OCI-LY7 (cell line): ENCODE data around the gene LCN9. TPM values are rescaled to one million over a fixed set of nuclear protein-coding genes. Genes with fewer than 3 reads are reported as not detected.

Source experiments
- BruUV-seq: library from RNA; stranded (reverse); fragments of 400-500 nt; replicated peaks from 2 replicates; lab custom pipeline; 2021; lab: Mats Ljungman, UMichigan
- CTCF ChIA-PET: fragments of 300-600 bp; sonication (Branson Sonifier 250); formaldehyde crosslinking; loops from one replicate; lab custom pipeline; 2022; ENCODE audit warnings: antibody characterized with exemption; ENCODE audit not compliant: unreplicated experiment; lab: Charles Lee
- POLR2A ChIA-PET: fragments of 300-600 bp; sonication (Branson Sonifier 250); formaldehyde crosslinking; loops from one replicate; lab custom pipeline; 2022; ENCODE audit warnings: antibody characterized with exemption; lab: Charles Lee
- DNase-seq: peaks from one replicate; pipeline ENCODE4 v3.0.0-alpha.2; 2015; ENCODE audit warnings: low spot score
- H2AFZ ChIP-seq: fragments of 200-600 bp; sonication (generic), shearing (Covaris generic); 2 replicates; pipeline ENCODE4 v1.6.1; 2014; ENCODE audit warnings: mild to moderate bottlenecking, antibody characterized with exemption, low read length, moderate library complexity
- H3K27ac ChIP-seq: fragments of 200-600 bp; sonication (generic); 2 replicates; pipeline ENCODE4 v1.5.1; 2014; ENCODE audit warnings: mixed run types, low read depth, mild to moderate bottlenecking, moderate library complexity, low read length, inconsistent platforms; ENCODE audit not compliant: poor library complexity, severe bottlenecking
- H3K36me3 ChIP-seq: fragments of 200-600 bp; sonication (generic); 2 replicates; pipeline ENCODE4 v1.6.1; 2014; ENCODE audit warnings: mild to moderate bottlenecking, antibody characterized with exemption, low read length, moderate library complexity, mixed read lengths; ENCODE audit not compliant: insufficient read depth
- H3K4me1 ChIP-seq: fragments of 200-600 bp; sonication (generic); 2 replicates; pipeline ENCODE4 v1.5.1; 2014; ENCODE audit warnings: mild to moderate bottlenecking, low read length; ENCODE audit not compliant: insufficient read depth, poor library complexity, severe bottlenecking
- H3K4me2 ChIP-seq: fragments of 200-600 bp; sonication (generic); 2 replicates; pipeline ENCODE4 v1.6.1; 2014; ENCODE audit warnings: mild to moderate bottlenecking, low read length
- H3K4me3 ChIP-seq: fragments of 200-600 bp; sonication (generic); 2 replicates; pipeline ENCODE4 v1.5.1; 2014; ENCODE audit warnings: mild to moderate bottlenecking, low read depth, low read length; ENCODE audit not compliant: poor library complexity, severe bottlenecking
- H3K79me2 ChIP-seq: fragments of 200-600 bp; sonication (generic); 2 replicates; pipeline ENCODE4 v1.6.1; 2016; ENCODE audit warnings: low read depth, mild to moderate bottlenecking, low read length, moderate library complexity, mixed read lengths; ENCODE audit not compliant: insufficient read depth
- H3K9me2 ChIP-seq: fragments of 200-600 bp; sonication (generic); 2 replicates; pipeline ENCODE4 v1.6.1; 2016; ENCODE audit warnings: mild to moderate bottlenecking, low read length, mixed read lengths; ENCODE audit not compliant: insufficient read depth
- H3K9me3 ChIP-seq: fragments of 200-600 bp; sonication (generic); 2 replicates; pipeline ENCODE4 v1.6.1; 2014; ENCODE audit warnings: mild to moderate bottlenecking, mixed run types, low read length, mixed read lengths
- H4K20me1 ChIP-seq: fragments of 200-600 bp; sonication (generic); 2 replicates; pipeline ENCODE4 v1.6.1; 2014; ENCODE audit warnings: mild to moderate bottlenecking, antibody characterized with exemption, low read length, moderate library complexity, mixed read lengths; ENCODE audit not compliant: insufficient read depth
- CTCF ChIP-seq: fragments of 200-600 bp; sonication (generic); conservative IDR thresholded peaks from 2 replicates; pipeline ENCODE4 v1.5.1; 2014; ENCODE audit warnings: mild to moderate bottlenecking, antibody characterized with exemption, low read length, moderate library complexity, mixed read lengths
- EZH2phosphoT487 ChIP-seq: fragments of 200-600 bp; sonication (generic); IDR thresholded peaks from 2 replicates; pipeline ENCODE4 v1.6.1; 2018; ENCODE audit warnings: low read depth, borderline replicate concordance, mild to moderate bottlenecking, mixed run types, antibody characterized with exemption, low read length, moderate library complexity, mixed read lengths
- intact Hi-C: fragments of 100-400 bp; cut with micrococcal nuclease; formaldehyde crosslinking; loops from one replicate; pipeline ENCODE4 v1.10.0; 2022; ENCODE audit not compliant: unreplicated experiment
- total RNA-seq, 2 experiments: library from RNA; depleted of rRNA in 1 of 2; stranded (reverse); fragments of >200 nt in 1 of 2; shearing (Covaris generic) in 1 of 2; gene quantifications; 2 replicates each; pipeline ENCODE4 v1.2.3, GENCODE V29; 2014 to 2022

The LCN9 gene
- total RNA-seq, 2 experiments from 2014 or later, result not detected

GRCh38 chr9:135659252-135659651, 3.9 kb upstream of the LCN9 start:
- no peaks in the 10 kb centered on the region for H3K79me2 ChIP-seq
- no peak overlapping the region for H3K27ac ChIP-seq
- no peaks in the 10 kb centered on the region for H3K9me2 ChIP-seq
- H4K20me1 ChIP-seq, result no peaks in the 10 kb centered on the region
- no peaks in the 10 kb centered on the region for H3K36me3 ChIP-seq
- H2AFZ ChIP-seq, result no peak overlapping the region
- no peak for DNase-seq
- no TSS peak for BruUV-seq
- H3K4me2 ChIP-seq, result no peak overlapping the region
- H3K4me3 ChIP-seq, result no peak overlapping the region
- POLR2A ChIA-PET, result no interaction called here
- H3K9me3 ChIP-seq, result no peaks in the 10 kb centered on the region
- TF ChIP-seq CTCF (no peak), EZH2phosphoT487 (no peak)
- intact Hi-C loops, result no loop called here
- H3K4me1 ChIP-seq, result no peaks in the 10 kb centered on the region
- CTCF ChIA-PET, result no interaction called here

- no peaks in the 10 kb centered on the region for H3K36me3 ChIP-seq
- no peaks in the 10 kb centered on the region for H3K79me2 ChIP-seq
- H3K9me3 ChIP-seq, result no peaks in the 10 kb centered on the region
- H3K9me2 ChIP-seq, result no peaks in the 10 kb centered on the region
- intact Hi-C loops, result no loop called here
- H2AFZ ChIP-seq, result no peak overlapping the region
- no peak overlapping the region for H3K4me3 ChIP-seq
- no peak for TF ChIP-seq EZH2phosphoT487
- TF ChIP-seq CTCF, result no peak
- ChIA-PET POLR2A (no interaction called here), CTCF (no interaction called here)
- no peak overlapping the region for H3K27ac ChIP-seq
- no peaks in the 10 kb centered on the region for H3K4me1 ChIP-seq
- no peaks in the 10 kb centered on the region for H4K20me1 ChIP-seq
- no TSS peak for BruUV-seq
- no peak overlapping the region for H3K4me2 ChIP-seq
- no peak for DNase-seq
Measured at GRCh38 chr9:135660407-135660806, 2.7 kb upstream of the LCN9 start.

DNA sequence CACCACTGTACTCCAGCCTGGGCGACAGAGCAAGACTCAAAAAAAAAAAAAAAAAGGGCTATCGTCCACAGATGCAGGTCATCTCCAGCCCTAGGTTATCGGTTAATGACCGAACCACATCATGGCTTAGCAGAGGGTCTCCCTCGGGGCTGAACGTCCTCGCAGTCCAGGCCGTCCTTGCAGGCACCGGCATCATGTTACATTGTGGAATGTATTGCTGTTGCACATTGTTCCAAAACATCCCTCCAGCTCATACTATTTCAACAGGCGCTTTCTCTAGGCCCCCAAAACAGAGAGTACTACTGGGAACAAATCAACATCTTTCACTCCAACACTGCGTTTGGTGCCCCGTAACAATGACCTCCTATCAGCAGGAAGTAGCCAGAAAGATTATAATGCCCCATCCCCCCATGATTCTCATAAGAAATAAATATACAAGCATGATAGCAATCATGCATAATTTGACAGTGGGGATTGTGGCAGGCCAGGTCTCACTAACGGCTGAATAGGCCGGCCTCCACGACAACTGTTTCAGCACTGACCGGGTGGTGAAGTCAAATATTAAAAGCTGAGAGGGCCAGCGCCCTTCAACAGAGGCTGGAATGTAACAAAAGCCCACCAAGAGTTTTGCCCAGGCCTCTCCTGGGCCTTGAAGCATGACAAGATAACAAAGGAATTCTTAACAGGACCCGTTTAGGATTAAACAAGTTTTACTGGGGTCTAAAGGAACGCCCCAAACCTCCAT, 1.1 kb upstream of the LCN9 start:
- Histone ChIP-seq H2AFZ (no peak overlapping the region), H3K9me3 (no peaks in the 10 kb centered on the region), H4K20me1 (no peaks in the 10 kb centered on the region), H3K9me2 (no peaks in the 10 kb centered on the region), H3K27ac (no peak overlapping the region), H3K79me2 (no peaks in the 10 kb centered on the region), H3K4me2 (no peak overlapping the region), H3K4me3 (no peak overlapping the region), H3K36me3 (no peaks in the 10 kb centered on the region), H3K4me1 (no peaks in the 10 kb centered on the region)
- intact Hi-C loops, result no loop called here
- POLR2A ChIA-PET, result no interaction called here
- no peak for DNase-seq
- CTCF ChIA-PET, result no interaction called here
- TF ChIP-seq CTCF (no peak), EZH2phosphoT487 (no peak)
- BruUV-seq, result no TSS peak
